NCI-H2196 (cell line): ENCODE results near the gene OLFM1.

Source experiments
- DNase-seq: peaks from one replicate; lab custom pipeline; 2025; ENCODE audit not compliant: unreplicated experiment; lab: John Stamatoyannopoulos, UW

The OLFM1 gene

GRCh38 chr9:135076143-135076875, 11.2 kb upstream of the OLFM1 start:
- no peak for DNase-seq

GRCh38 chr9:135076876-135077430, 10.5 kb upstream of the OLFM1 start:
- DNase-seq, result no peak

DNA sequence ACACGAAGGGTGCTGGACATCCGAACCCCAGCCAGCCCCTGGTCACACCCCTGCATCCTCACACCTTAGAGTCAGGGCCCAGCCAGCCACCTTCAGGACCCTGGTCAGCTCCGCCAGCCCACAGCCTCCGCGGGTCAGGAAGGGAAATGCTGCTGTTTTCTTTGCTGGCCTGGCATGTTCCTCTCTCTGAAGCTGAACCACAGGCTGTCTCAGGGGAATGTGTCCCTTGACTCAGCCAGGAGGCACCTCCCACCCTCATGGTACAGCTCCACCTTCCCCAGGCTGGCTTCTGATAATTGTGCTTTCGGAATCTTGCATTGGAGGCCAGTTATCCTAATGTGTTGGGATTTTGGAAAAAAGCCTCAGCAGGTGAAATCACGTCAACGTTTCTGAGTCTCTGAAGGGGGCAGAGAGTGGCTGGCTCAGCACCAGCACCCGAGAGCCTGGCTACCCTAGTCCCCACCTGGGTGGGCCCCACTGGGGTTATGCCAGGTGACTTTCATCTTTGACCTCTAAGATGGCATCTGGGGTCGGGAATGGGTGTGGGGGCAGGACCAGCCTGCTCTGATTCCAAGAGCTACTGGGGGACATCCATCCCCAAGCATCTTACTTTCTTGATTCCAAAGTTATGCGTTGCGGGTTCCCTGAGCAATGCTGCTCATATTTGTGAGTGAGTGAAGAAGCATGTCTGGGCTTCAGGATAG, 9.8 kb upstream of the OLFM1 start:
- no peak for DNase-seq

DNA sequence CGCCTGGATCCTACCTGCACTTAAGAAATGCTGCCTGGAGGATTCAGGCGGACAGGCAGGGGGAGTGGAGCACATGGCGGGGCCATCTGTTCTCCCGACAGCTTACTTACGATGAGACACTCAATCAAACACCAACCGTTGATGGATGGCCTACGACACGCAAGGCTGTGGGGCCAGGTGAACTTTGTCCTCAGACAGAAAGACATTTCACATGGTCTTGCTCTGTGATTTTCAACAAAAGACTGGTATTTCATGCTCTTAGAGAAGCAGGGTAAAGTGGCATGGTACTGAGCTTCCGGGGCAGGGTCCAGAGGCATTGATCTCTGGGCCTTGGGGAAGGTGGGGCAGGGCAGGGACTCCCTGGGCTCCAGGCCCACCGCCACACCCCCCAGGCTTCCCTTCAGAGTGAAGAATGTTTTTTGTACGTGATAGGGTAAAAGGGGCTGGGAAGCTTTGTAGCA, 9.1 kb upstream of the OLFM1 start:
- DNase-seq, result no peak

DNA sequence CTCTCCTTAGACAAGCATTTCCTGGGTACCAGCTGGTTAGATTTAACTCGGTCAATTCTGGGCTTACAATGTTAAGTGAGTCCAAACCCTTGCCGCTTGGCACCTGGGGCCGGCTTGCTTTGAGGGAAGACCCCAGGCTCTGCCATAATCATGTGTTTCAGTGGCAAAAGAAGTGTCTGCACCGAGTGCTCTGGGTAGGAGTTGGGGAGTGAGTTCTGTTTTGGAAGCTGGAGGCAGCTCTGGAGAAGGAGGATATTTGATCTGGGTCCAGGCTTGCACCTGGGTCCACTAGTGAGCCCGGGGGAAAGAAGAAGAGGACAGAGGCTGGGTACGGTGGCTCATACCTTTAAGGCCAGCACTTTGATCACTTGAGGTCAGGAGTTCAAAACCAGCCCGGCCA, 8.4 kb upstream of the OLFM1 start:
- no peak for DNase-seq

- DNase-seq, result no peak
Measured at GRCh38 chr9:135079676-135080075, 7.8 kb upstream of the OLFM1 start.

DNA sequence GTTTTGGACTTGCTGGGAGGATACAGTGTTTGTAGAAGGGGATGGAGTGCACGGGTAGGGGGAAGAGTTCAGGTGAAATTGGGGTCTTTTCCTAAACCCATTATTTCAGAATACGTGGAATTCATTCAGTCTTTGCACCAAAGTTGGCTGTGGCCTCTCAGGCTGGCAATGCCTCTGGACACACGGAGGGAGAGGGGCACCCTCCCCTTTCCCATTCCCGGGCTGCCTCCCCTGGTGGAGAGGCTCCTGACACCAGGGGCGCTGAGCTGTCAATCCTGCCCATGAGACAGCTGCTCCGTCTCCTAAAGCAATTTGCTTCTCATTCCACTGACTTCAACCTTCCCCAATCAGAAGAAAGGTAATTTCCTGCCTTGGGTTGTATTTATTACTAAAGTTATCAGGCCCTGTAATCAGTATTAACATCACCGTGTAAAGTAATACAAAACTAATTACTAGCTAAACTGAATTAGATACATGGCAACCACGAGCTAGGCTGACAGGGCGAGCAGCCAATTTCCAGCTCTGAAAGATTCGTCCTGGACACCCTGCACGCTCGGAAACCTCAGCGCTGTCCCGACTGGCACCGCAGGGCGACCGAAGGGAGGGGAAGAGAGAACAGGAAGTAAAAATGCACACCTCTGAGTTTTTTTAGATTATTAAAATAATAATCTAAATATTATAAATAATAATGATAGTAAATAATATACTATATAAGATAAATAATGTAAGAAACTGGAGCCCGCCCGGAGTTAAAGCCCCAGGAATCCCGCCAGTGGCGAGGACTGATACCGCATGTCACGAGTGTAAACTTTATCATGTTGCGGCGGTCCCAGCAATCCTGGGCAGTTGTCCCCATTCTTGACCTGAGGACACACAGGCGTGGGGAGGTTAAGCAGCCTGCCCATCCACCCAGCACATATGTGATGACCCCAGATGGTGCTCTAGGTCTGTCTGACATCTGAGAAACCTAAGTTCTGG, 6.9 kb upstream of the OLFM1 start:
- no peak for DNase-seq

- no peak for DNase-seq
Measured at GRCh38 chr9:135081264-135081660, 6.2 kb upstream of the OLFM1 start.

GRCh38 chr9:135081731-135082130, 5.7 kb upstream of the OLFM1 start:
- DNase-seq, result no peak

GRCh38 chr9:135082536-135082935, 4.9 kb upstream of the OLFM1 start:
- DNase-seq, result no peak

- DNase-seq, result no peak
Measured at GRCh38 chr9:135083241-135083810, 4.1 kb upstream of the OLFM1 start.

- DNase-seq, result no peak
Measured at GRCh38 chr9:135083831-135084230, 3.6 kb upstream of the OLFM1 start.

GRCh38 chr9:135084262-135084661, 3.2 kb upstream of the OLFM1 start:
- no peak for DNase-seq

- DNase-seq, result no peak
Measured at GRCh38 chr9:135084881-135085760, 2.3 kb upstream of the OLFM1 start.

DNA sequence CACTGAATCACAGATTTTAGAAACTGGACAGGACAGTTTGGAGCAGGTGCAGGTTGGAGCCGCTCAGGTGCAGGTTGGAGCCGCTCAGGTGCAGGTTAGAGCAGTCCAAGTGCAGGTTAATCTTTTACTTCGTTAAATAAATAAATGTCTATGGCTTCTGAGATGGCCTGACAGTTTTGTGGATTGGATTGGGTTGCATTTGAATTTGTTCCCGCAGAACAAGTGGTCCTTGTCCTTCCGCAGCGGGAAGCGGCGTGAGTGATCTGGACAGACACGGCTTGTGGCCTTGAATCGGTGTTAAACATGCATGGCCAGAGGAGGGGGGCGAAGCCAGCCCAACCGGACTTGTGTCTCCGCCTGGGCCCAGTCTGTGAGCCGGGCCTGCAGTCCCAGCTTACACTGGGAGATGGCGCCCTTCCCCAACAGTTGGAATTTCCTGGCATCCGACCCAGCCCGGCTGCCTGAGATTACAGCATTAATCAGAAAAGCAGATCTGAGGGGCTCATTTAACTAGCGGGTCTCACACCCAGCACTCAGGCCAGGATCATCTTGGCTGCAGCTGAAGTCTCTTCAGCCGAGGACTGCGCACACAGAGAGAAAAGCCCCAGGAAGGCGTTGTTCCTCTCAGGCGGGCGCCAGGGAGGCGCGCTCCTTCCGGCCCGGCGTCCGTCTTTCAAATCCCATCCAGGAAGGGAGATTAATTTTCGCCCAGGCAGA, 1.5 kb upstream of the OLFM1 start:
- DNase-seq, result peak; percentile 82

- no peak for DNase-seq
Measured at GRCh38 chr9:135086597-135087488, 625 bp upstream of the OLFM1 start.

DNA sequence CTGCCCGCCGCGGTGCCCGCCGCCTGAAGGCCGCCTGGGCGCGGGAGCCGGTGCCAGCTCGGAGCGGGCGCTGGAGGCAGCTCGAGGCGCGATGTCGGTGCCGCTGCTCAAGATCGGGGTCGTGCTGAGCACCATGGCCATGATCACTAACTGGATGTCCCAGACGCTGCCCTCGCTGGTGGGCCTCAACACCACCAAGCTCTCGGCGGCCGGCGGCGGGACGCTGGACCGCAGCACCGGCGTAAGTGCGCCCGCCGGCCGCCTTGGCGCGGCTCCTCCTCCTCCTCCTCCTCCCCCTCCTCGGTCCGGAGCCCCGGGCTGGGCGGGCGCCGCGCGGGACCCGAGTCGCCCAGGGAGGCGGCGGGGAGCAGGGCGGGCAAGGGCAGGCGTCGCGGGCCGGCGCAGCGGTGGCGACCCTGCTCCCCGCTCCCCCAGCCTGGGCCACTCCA, 455 bp downstream of the OLFM1 start:
- no peak for DNase-seq

GRCh38 chr9:135088348-135088978, 995 bp downstream of the OLFM1 start:
- DNase-seq, result no peak
